ENCODE data around the gene COMMD3.

COMMD3 gene

DNA sequence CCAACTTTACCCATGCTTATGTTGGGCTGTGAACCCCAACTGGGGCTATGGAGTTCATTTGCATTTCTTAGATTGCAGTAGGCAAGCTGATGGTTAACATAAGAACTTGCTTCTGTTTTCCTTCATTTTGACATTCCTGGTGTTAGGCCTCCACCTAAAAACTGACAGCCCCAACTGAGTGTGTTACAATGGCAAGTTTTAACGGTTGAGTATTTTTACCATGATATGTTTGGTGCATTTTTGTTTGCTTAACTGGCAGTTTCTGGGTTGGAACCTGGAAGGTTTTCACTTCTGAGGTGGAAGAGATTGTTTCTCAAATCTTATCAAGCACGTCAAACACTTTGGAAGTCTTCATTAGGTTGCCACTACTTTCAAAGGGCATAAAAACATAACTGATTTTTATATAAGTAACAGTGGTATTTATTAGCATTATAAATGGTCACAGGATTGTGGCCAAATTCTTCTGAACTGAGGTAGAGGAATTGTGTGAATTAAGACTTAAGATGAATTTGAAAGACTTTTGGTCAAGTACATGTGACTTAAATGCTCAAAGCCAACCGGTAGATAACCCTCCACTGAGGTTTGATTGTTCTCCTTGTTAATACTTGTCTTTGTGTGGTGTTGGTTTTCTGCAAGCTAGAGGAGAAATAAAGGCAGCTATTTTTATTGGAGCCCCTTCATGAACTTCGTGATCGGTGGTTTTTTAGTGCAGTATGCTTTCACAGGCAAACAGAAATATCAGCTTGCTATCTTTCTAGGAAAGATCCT, 7.5 kb downstream of the COMMD3 start:
- no peak overlapping the region for H3K27ac Mint-ChIP-seq
- no peaks in the 10 kb centered on the region for H3K9me3 Mint-ChIP-seq
- no peak for ATAC-seq
- peaks cover 44% of the 10 kb centered on the region for H3K27me3 Mint-ChIP-seq
- peaks cover 32% of the 10 kb centered on the region for H3K36me3 Mint-ChIP-seq (ENCODE audit: low read depth)
- peak overlapping the region; percentile 92 for H3K4me3 Mint-ChIP-seq
- DNase-seq = no peak
- peaks cover 50% of the 10 kb centered on the region for H3K4me1 Mint-ChIP-seq

DNA sequence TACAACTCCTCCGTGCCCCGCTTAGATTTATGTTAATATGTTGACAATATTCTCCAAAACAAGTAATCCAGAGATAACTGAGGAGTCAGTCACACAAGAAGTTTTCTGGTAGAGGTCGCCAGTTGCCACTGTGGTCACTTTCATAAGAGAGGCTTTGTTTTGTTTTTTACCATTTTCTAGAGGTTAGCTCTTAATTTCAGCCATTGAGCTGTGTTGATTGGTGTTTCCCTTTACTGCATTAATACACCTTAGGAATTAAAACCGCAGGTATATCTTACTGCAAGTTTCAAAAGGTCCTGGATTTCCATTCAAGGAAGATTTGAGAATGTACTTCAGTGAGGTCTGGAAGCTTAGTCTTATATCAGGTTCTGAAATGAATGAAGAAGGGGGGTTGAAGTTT, 8.2 kb downstream of the COMMD3 start:
- peak overlapping the region; percentile 92 for H3K4me3 Mint-ChIP-seq
- peak overlapping the region; percentile 84 for H3K27ac Mint-ChIP-seq
- peaks cover 47% of the 10 kb centered on the region for H3K4me1 Mint-ChIP-seq
- peaks cover 36% of the 10 kb centered on the region for H3K36me3 Mint-ChIP-seq (ENCODE audit: low read depth)
- peaks cover 43% of the 10 kb centered on the region for H3K27me3 Mint-ChIP-seq
- no peak for DNase-seq
- no peak for ATAC-seq
- H3K9me3 Mint-ChIP-seq = no peaks in the 10 kb centered on the region

GRCh38 chr10:22324893-22325271, 8.7 kb downstream of the COMMD3 start:
- H3K4me1 Mint-ChIP-seq = peaks cover 42% of the 10 kb centered on the region
- H3K9me3 Mint-ChIP-seq = no peaks in the 10 kb centered on the region
- H3K27me3 Mint-ChIP-seq = peaks cover 44% of the 10 kb centered on the region
- peaks cover 41% of the 10 kb centered on the region for H3K36me3 Mint-ChIP-seq (ENCODE audit: low read depth)
- ATAC-seq = no peak
- DNase-seq = no peak
- peak overlapping the region; percentile 92 for H3K4me3 Mint-ChIP-seq
- peak overlapping the region; percentile 84 for H3K27ac Mint-ChIP-seq

- no peaks in the 10 kb centered on the region for H3K9me3 Mint-ChIP-seq
- peak; percentile 18 for ATAC-seq
- peak overlapping the region; percentile 92 for H3K4me3 Mint-ChIP-seq
- peaks cover 38% of the 10 kb centered on the region for H3K4me1 Mint-ChIP-seq
- peak; percentile 67 for DNase-seq
- H3K36me3 Mint-ChIP-seq (ENCODE audit: low read depth) = peaks cover 42% of the 10 kb centered on the region
- peak overlapping the region; percentile 84 for H3K27ac Mint-ChIP-seq
- peaks cover 40% of the 10 kb centered on the region for H3K27me3 Mint-ChIP-seq
These were observed 9.3 kb downstream of the COMMD3 start for GRCh38 chr10:22325272-22326144.

- DNase-seq = no peak
- peak overlapping the region; percentile 60 for H3K4me3 Mint-ChIP-seq
- peak overlapping the region; percentile 42 for H3K27ac Mint-ChIP-seq
- H3K9me3 Mint-ChIP-seq = no peaks in the 10 kb centered on the region
- peaks cover 44% of the 10 kb centered on the region for H3K36me3 Mint-ChIP-seq (ENCODE audit: low read depth)
- no peak for ATAC-seq
- peaks cover 40% of the 10 kb centered on the region for H3K27me3 Mint-ChIP-seq
- H3K4me1 Mint-ChIP-seq = peaks cover 38% of the 10 kb centered on the region
These were observed 10.0 kb downstream of the COMMD3 start for GRCh38 chr10:22326145-22326702.

- ATAC-seq (no peak), DNase-seq (no peak)
- Mint-ChIP-seq H3K27ac (no peak overlapping the region), H3K4me1 (peaks cover 31% of the 10 kb centered on the region), H3K36me3 (ENCODE audit: low read depth) (peaks cover 43% of the 10 kb centered on the region), H3K27me3 (peaks cover 39% of the 10 kb centered on the region), H3K4me3 (no peak overlapping the region), H3K9me3 (no peaks in the 10 kb centered on the region)
These were observed 13.0 kb downstream of the COMMD3 start for GRCh38 chr10:22329150-22329549.

DNA sequence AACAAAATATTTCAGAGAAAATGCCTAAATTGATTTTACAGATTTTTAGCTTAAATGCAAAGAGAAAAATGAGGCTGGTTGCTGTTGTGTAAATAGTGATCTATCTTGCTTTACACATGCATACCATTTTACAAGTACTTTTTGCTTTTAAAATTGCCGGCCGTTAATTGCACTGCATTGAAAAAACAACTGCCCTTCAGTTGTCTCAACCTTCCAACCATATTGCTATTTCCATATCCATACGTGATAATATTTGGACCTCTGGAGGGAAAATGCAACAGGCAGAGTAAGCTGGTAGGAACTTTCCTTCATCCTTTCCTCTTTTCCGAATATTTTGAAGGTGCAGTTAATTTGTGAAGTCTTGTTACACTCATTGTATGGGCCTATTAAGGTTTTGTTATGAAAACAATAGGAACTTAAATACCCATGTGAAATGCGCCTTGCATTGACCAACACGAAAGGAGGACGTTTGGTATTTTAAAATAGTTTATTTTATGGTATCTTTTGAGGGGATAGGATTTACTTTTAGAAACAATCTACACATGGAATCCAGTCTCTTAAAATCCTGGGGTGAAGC, 16.0 kb downstream of the COMMD3 start:
- DNase-seq = no peak
- ATAC-seq = no peak
- Mint-ChIP-seq H3K4me3 (no peak overlapping the region), H3K27ac (no peak overlapping the region), H3K36me3 (ENCODE audit: low read depth) (peaks cover 32% of the 10 kb centered on the region), H3K4me1 (peaks cover 26% of the 10 kb centered on the region), H3K27me3 (peaks cover 36% of the 10 kb centered on the region), H3K9me3 (no peaks in the 10 kb centered on the region)

DNA sequence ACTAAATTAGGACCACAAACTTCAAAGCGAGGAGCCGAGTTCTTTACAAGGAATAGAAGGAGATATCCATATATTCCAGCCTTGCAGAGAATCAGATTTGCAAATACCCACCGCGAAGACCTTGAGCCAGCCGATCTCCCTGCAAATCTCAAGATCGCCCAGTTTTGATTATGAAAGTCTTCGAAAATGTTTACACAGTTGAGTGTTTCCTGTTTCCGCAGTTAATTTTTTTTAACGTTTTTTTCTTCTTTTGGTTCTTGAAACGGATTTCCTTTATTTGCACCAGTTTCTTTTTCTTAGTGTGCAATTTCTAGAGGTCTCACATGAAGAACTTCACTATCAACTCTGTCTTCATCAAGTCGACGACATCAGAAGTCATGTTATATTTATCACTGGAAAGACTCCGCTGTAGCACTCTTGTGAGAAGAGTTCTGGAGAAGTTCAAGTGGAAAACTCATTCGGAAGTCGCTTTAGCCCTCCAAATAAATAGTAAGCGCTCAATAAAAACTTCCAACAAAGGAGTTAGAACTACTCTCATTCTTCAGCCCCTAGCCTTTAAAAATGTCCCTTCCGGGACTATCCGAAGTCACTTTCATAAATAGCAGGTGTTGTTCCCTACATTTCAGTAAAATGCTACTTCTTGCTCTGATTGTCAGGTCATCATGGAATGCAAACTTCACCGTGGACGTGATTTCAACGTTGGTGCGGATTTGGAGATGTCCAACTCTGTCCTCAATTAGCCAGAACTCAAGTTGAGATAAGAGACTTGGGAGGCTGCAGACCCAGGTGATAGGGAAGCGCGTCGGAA, 17.2 kb downstream of the COMMD3 start:
- no peaks in the 10 kb centered on the region for H3K9me3 Mint-ChIP-seq
- peak overlapping the region; percentile 69 for H3K4me3 Mint-ChIP-seq

GRCh38 chr10:22333975-22334282, 17.7 kb downstream of the COMMD3 start:
- DNase-seq = no peak
- Mint-ChIP-seq H3K27me3 (peaks cover 53% of the 10 kb centered on the region), H3K36me3 (ENCODE audit: low read depth) (peaks cover 25% of the 10 kb centered on the region), H3K27ac (peak overlapping the region; percentile 44), H3K4me3 (peak overlapping the region; percentile 69), H3K4me1 (peaks cover 37% of the 10 kb centered on the region), H3K9me3 (no peaks in the 10 kb centered on the region)
- ATAC-seq = no peak

More for the DNA sequence above, 17.2 kb downstream of the COMMD3 start:
- DNase-seq (no peak), ATAC-seq (no peak)
- peaks cover 25% of the 10 kb centered on the region for H3K36me3 Mint-ChIP-seq (ENCODE audit: low read depth)
- peaks cover 48% of the 10 kb centered on the region for H3K27me3 Mint-ChIP-seq
- peaks cover 32% of the 10 kb centered on the region for H3K4me1 Mint-ChIP-seq
- H3K27ac Mint-ChIP-seq = peak overlapping the region; percentile 67

GRCh38 chr10:22334414-22335172, 18.4 kb downstream of the COMMD3 start:
- H3K4me1 Mint-ChIP-seq = peaks cover 42% of the 10 kb centered on the region
- H3K9me3 Mint-ChIP-seq = no peaks in the 10 kb centered on the region
- ATAC-seq (no peak), DNase-seq (no peak)
- H3K27me3 Mint-ChIP-seq = peaks cover 58% of the 10 kb centered on the region
- peak overlapping the region; percentile 65 for H3K27ac Mint-ChIP-seq
- peak overlapping the region; percentile 76 for H3K4me3 Mint-ChIP-seq
- peaks cover 19% of the 10 kb centered on the region for H3K36me3 Mint-ChIP-seq (ENCODE audit: low read depth)

DNA sequence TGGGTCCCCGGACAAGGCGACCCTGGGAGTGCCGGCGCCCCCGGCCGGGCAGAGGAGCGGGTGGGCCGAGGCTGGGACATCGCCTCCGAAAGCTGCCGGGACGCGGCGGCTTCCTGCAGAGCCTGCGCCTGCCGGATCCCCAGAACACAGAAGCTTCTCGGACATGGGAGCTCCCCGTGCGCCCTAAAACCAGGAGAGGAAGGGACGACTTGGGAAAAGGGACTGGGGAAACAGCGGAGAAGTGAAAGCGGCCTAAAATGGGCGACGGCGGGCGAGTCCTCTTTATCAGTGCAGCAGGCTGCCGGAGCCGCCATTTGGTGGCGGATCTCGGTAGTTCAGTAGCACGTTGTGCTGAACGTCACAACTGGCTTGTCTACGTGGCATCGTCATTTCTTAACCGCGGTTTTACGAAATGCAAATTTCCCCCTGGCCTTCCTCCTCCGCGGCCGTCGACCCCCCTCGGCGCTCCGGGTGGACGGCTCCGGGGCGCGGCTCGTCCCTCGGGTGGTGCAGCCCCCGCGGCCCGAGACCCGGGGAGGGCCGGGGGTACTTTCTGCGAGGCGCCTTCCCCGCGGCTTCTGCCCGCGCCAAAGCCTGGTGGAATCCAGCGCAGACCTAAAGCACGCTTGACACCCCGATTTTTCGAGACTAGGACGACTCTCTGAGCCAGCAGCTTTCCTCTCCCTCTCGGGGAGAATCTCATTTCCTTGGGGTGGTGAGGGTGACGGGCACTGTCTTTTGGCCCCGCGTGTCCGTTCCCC, 19.2 kb downstream of the COMMD3 start:
- peak overlapping the region; percentile 76 for H3K4me3 Mint-ChIP-seq
- peaks cover 15% of the 10 kb centered on the region for H3K36me3 Mint-ChIP-seq (ENCODE audit: low read depth)
- peaks cover 50% of the 10 kb centered on the region for H3K4me1 Mint-ChIP-seq
- peak; percentile 72 for ATAC-seq
- H3K9me3 Mint-ChIP-seq = no peaks in the 10 kb centered on the region
- peak; percentile 52 for DNase-seq
- H3K27ac Mint-ChIP-seq = peak overlapping the region; percentile 65
- H3K27me3 Mint-ChIP-seq = peaks cover 60% of the 10 kb centered on the region

DNA sequence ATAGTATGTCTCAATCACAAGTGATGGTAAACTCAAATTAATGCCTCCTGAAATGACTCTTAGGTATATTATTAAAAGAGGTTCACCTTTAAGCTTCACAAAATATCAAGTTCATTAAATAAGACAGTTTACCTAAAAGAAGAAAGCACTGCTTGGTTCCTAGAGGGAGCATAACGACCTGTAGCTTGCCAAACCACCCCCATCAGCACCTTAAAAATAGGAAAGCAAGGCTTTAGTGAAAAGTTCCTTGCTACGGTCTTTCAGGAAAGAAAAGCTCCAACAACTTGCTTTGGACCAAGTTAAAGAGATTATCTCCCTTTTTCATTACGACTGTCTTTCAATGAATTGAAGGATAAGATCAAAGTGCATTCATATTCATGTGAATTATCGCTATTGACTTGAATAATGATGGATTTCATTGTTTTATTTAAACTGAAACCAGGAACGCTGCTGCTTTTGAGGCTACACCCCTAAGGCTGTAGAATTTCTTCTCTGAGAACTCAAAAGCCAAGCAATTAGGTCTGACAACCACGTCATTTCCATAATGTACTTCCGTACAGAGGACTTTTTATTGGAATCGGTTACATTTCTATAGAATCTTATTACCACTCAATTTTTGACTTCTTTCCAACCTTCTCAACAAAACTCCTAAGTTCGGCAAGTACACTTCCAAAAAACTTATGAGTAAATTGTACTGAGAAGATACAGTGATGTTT, 22.2 kb downstream of the COMMD3 start:
- Mint-ChIP-seq H3K27me3 (peaks cover 67% of the 10 kb centered on the region), H3K9me3 (no peaks in the 10 kb centered on the region), H3K4me3 (no peak overlapping the region), H3K27ac (no peak overlapping the region), H3K36me3 (ENCODE audit: low read depth) (peaks cover 11% of the 10 kb centered on the region), H3K4me1 (peaks cover 50% of the 10 kb centered on the region)
- ATAC-seq = no peak
- no peak for DNase-seq
